Neural crest cell (in vitro differentiated cells): ENCODE measurements around the gene B2M. TPM values are rescaled to one million over a fixed set of nuclear protein-coding genes. Genes with fewer than 3 reads are reported as not detected.

Source experiments
- DNase-seq: peaks from one replicate; pipeline ENCODE4 v3.0.0; 2021; ENCODE audit warnings: low read depth, mixed read lengths, low spot score
- H3K27ac Mint-ChIP-seq: one replicate; pipeline ENCODE4 v1.8.0; 2021; ENCODE audit warnings: mild to moderate bottlenecking, mixed read lengths; ENCODE audit not compliant: unreplicated experiment
- H3K27me3 Mint-ChIP-seq: 2 replicates; pipeline ENCODE4 v1.8.0; 2021; ENCODE audit warnings: low read depth, mild to moderate bottlenecking, mixed read lengths
- H3K36me3 Mint-ChIP-seq: 2 replicates; pipeline ENCODE4 v1.8.0; 2021; ENCODE audit warnings: low read depth, mild to moderate bottlenecking, mixed read lengths
- H3K4me1 Mint-ChIP-seq: 2 replicates; pipeline ENCODE4 v1.8.0; 2021; ENCODE audit warnings: mixed read lengths
- H3K4me3 Mint-ChIP-seq: one replicate; pipeline ENCODE4 v1.8.0; 2021; ENCODE audit warnings: mild to moderate bottlenecking, mixed read lengths
- H3K9me3 Mint-ChIP-seq: 2 replicates; pipeline ENCODE4 v1.8.0; 2021; ENCODE audit warnings: mixed read lengths
- total RNA-seq: library from RNA; stranded (reverse); gene quantifications from 2 replicates; pipeline ENCODE4 v1.2.1, GENCODE V29; 2021
- TF ChIP-seq, protein P1 (sequence below): fragments of 200-600 bp; sonication (generic); conservative IDR thresholded peaks from 2 replicates; pipeline ENCODE4 v1.5.0; 2021; ENCODE audit warnings: antibody characterized with exemption, mild to moderate bottlenecking

Gene B2M
- total RNA-seq, 1 donor from 2014 or later, result 95.2 TPM

DNA sequence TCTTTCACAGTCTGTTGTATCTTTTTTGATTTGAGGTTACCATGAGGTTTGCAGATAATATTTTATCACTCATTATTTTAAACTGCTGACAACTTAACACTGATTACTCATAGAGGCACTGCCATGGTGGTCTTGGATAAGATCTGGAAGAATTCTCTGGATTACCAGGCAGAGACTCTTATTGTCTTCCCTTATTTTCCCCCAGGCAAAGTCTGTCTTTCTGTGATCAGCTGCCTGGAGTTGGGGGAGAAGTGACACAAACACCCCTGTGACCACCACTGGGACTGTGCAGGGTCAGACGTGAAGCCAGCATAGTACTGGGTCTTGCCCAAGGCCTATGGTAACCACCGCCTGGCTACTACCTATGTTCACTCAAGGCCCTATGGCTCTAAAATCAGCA is 4.9 kb upstream of the B2M start:
- TF ChIP-seq, protein P1, sequence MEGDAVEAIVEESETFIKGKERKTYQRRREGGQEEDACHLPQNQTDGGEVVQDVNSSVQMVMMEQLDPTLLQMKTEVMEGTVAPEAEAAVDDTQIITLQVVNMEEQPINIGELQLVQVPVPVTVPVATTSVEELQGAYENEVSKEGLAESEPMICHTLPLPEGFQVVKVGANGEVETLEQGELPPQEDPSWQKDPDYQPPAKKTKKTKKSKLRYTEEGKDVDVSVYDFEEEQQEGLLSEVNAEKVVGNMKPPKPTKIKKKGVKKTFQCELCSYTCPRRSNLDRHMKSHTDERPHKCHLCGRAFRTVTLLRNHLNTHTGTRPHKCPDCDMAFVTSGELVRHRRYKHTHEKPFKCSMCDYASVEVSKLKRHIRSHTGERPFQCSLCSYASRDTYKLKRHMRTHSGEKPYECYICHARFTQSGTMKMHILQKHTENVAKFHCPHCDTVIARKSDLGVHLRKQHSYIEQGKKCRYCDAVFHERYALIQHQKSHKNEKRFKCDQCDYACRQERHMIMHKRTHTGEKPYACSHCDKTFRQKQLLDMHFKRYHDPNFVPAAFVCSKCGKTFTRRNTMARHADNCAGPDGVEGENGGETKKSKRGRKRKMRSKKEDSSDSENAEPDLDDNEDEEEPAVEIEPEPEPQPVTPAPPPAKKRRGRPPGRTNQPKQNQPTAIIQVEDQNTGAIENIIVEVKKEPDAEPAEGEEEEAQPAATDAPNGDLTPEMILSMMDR, result no peak
- Mint-ChIP-seq H3K4me3 (no peak overlapping the region), H3K9me3 (peaks cover 11% of the 10 kb centered on the region), H3K4me1 (peaks cover 9% of the 10 kb centered on the region), H3K27me3 (peaks cover 13% of the 10 kb centered on the region), H3K27ac (no peak overlapping the region), H3K36me3 (no peaks in the 10 kb centered on the region)
- DNase-seq, result no peak

DNA sequence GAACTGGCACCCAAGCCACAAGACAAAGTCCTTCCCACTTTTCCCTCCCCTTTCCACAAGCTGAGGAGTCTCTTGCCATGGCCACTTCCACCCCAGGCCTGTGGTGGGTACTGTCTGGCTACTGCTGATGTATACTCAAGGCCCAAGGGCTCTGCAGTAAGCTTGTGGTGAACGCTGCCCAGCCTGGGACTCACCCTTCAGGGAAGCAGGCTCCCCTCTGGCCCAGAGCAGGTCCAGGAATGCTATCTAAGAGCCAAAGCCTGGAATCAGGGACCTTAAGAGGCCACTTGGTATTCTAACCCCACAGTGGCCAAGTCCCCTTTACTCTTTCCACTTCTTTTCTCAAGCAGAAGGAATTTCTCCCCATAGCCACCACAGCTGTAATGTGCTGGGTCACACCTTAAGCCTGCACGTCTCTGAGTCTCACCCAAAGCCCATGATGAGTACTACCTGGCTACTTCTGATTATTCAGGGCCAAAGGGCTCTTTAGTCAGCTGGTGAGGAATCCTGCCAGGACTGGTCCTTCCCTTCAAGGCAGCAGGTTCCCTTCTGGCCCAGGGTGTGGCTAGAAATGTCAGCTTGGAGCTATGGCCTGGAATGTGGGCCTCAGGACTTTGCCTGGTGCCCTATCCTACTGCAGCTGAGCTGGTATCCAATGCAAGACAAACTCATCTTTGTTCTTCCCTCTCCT is 4.2 kb upstream of the B2M start:
- Mint-ChIP-seq H3K36me3 (no peaks in the 10 kb centered on the region), H3K27ac (peak overlapping the region; percentile 67), H3K27me3 (peaks cover 10% of the 10 kb centered on the region), H3K4me1 (peaks cover 12% of the 10 kb centered on the region), H3K4me3 (no peak overlapping the region), H3K9me3 (peaks cover 10% of the 10 kb centered on the region)
- TF ChIP-seq, protein P1, result no peak
- no peak for DNase-seq

DNA sequence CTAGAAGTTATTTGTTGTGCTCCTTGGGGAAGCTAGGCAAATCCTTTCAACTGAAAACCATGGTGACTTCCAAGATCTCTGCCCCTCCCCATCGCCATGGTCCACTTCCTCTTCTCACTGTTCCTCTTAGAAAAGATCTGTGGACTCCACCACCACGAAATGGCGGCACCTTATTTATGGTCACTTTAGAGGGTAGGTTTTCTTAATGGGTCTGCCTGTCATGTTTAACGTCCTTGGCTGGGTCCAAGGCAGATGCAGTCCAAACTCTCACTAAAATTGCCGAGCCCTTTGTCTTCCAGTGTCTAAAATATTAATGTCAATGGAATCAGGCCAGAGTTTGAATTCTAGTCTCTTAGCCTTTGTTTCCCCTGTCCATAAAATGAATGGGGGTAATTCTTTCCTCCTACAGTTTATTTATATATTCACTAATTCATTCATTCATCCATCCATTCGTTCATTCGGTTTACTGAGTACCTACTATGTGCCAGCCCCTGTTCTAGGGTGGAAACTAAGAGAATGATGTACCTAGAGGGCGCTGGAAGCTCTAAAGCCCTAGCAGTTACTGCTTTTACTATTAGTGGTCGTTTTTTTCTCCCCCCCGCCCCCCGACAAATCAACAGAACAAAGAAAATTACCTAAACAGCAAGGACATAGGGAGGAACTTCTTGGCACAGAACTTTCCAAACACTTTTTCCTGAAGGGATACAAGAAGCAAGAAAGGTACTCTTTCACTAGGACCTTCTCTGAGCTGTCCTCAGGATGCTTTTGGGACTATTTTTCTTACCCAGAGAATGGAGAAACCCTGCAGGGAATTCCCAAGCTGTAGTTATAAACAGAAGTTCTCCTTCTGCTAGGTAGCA is 851 bp upstream of the B2M start:
- Mint-ChIP-seq H3K36me3 (peaks cover 2% of the 10 kb centered on the region), H3K27ac (peak overlapping the region; percentile 99), H3K4me3 (peak overlapping the region; percentile 100), H3K27me3 (no peaks in the 10 kb centered on the region), H3K9me3 (no peaks in the 10 kb centered on the region), H3K4me1 (peaks cover 23% of the 10 kb centered on the region)
- DNase-seq, result no peak
- TF ChIP-seq, protein P1, result no peak

DNA sequence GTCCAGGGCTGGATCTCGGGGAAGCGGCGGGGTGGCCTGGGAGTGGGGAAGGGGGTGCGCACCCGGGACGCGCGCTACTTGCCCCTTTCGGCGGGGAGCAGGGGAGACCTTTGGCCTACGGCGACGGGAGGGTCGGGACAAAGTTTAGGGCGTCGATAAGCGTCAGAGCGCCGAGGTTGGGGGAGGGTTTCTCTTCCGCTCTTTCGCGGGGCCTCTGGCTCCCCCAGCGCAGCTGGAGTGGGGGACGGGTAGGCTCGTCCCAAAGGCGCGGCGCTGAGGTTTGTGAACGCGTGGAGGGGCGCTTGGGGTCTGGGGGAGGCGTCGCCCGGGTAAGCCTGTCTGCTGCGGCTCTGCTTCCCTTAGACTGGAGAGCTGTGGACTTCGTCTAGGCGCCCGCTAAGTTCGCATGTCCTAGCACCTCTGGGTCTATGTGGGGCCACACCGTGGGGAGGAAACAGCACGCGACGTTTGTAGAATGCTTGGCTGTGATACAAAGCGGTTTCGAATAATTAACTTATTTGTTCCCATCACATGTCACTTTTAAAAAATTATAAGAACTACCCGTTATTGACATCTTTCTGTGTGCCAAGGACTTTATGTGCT is 527 bp downstream of the B2M start:
- TF ChIP-seq, protein P1, result no peak
- peak; percentile 26 for DNase-seq
- Mint-ChIP-seq H3K4me1 (peaks cover 23% of the 10 kb centered on the region), H3K9me3 (no peaks in the 10 kb centered on the region), H3K36me3 (peaks cover 4% of the 10 kb centered on the region), H3K27me3 (no peaks in the 10 kb centered on the region), H3K4me3 (peak overlapping the region; percentile 100), H3K27ac (peak overlapping the region; percentile 76)

DNA sequence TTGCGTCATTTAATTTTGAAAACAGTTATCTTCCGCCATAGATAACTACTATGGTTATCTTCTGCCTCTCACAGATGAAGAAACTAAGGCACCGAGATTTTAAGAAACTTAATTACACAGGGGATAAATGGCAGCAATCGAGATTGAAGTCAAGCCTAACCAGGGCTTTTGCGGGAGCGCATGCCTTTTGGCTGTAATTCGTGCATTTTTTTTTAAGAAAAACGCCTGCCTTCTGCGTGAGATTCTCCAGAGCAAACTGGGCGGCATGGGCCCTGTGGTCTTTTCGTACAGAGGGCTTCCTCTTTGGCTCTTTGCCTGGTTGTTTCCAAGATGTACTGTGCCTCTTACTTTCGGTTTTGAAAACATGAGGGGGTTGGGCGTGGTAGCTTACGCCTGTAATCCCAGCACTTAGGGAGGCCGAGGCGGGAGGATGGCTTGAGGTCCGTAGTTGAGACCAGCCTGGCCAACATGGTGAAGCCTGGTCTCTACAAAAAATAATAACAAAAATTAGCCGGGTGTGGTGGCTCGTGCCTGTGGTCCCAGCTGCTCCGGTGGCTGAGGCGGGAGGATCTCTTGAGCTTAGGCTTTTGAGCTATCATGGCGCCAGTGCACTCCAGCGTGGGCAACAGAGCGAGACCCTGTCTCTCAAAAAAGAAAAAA is 1.2 kb downstream of the B2M start:
- Mint-ChIP-seq H3K4me3 (peak overlapping the region; percentile 100), H3K27me3 (no peaks in the 10 kb centered on the region), H3K36me3 (peaks cover 4% of the 10 kb centered on the region), H3K9me3 (no peaks in the 10 kb centered on the region), H3K4me1 (peaks cover 23% of the 10 kb centered on the region), H3K27ac (no peak overlapping the region)
- TF ChIP-seq, protein P1, result no peak
- no peak for DNase-seq
